ENCODE measurements around the gene TNFAIP8.

The TNFAIP8 gene

DNA sequence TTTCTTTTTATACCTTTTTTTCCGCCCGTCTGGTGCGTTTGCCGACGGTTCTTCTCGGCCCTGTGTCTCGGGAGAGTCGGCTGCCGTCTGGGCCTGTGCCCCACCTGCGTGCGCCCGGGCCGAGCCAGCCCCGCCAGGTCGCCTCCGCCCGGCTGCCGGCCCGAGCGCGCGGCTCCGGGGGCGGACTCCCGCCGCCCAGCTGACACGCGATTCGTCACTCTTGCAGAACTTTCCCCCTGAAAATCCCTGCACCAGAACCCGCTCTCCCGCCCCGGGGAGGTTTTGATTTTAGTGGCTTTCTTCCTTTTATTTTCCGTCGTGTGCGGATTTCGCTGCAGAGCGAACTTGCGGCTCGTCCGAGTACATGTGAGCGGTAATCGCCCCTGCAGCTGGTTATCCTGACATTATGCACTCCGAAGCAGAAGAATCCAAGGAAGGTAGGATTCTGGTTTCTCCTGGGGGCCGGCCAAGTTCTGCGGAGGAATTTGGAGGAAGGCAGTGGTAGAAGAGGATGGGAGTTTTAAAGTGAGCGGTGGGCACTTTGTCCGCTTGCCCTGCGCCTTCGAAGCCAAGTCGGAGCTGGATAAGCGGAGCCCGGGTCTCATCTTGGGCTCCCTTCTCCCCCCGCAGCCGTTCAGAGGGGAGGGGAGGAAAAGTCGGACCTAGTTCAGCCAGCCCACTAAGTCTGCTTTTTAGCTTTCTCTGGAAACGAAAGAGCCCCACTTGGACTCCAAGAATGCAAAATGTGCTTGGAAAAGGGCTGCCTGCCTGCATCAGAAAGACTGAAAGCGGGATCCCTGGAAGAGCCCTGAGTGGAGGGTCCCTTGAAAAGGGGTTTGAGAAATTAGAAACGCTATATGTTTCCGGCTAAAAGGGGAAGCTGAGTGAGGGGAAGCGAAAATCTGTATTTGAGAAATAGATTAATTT lies at the start of gene TNFAIP8:
TNFAIP8 (plus strand) TSS at position 335 of the 927 bp plus-strand sequence; CDS start at position 407, 72 bp downstream.
- DNase-seq, result peak; percentile 83

DNA sequence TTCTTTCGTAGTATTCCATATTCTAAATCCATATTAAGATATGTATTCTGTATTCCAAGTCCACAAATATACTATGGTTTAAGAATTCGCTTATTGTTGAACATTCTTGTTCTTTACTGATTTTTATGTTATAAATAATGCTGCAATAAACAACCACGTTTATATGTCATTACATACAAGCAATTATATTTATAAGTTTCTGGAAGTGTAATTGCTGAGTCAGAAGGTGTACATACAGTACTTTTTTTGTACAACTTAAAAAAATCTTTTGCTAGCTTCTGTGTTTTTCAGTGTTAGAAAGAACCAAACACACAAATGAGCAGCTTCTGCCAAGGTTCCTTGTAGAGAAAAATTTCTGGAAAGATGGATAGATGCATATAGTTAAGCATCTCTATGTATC lies 48.6 kb upstream of the TNFAIP8 start:
- no peak for DNase-seq

DNA sequence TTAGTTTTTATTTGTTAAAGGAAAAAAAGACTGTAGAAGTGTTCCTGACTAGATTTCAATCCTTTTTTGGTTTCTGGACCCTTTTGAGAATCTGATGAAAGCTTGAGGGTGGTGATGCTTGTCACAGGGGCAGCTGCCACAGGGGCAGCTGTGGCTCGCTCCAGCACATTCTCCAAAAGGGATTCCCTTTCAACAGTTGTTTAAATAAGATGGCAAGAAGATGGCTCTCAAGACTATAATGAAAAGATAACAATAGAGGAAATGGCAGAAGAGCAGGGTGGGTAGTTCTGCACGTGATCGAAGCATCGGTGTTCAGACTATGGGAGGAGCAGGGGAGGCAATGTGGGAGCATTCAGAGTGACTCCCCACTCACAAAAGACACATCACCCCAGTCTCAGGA lies 46.5 kb upstream of the TNFAIP8 start:
- no peak for DNase-seq

DNA sequence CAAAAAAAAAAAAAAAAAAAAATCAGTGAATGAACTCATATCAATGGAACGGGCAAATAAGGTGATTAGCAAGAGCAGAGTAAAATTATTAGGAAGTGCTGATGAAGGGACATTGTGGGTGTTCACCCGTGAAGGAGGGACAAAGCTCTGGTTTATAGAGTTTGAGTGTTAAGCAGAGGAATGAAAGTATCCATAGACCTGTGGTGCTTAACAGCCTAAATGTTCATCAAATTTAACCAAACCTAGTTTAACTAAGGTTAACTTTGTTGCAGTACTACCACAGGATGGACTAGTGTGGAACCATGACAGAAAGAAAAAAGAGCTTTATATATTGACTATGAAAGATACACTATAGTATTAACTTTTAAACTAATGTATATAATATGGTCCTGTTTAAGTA lies 44.1 kb upstream of the TNFAIP8 start:
- no peak for DNase-seq

DNA sequence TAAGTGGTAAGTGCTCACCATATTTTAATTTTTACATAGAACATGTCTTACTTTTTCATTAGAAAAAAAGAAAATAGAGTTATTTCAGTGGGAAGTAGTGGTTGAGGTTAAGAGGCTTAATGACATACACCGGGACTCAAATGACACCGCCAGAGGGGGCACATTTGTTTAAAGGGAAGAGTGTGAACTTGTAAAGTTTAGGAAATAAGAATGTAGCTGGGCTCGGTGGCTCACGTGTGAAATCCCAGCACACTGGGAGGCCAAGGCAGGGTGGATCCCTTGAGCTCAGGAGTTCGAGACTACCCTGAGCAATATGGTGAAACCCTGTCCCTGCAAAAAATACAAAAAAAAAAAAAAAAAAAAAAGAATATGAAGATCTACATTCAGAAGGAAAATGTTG lies 43.4 kb upstream of the TNFAIP8 start:
- no peak for DNase-seq

DNA sequence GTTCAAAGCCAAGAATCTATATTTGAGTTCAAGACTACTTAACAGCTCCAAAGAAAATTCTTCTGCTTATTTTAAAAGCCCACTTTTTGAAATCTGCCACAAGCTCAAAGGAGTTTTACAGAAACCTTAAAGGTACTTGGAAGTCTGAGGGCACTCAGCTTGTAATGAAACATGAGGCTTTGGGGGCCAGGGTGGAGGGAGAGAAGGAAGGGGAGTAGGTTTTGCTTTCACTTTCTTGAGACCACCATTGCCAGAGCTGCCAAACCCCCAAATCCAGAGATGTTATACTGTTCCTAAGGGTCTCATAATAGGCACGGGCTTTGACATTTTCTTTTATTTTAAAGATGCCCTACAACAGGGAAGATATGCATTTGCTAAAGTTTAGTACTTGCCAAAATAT lies 42.6 kb upstream of the TNFAIP8 start:
- no peak for DNase-seq

DNA sequence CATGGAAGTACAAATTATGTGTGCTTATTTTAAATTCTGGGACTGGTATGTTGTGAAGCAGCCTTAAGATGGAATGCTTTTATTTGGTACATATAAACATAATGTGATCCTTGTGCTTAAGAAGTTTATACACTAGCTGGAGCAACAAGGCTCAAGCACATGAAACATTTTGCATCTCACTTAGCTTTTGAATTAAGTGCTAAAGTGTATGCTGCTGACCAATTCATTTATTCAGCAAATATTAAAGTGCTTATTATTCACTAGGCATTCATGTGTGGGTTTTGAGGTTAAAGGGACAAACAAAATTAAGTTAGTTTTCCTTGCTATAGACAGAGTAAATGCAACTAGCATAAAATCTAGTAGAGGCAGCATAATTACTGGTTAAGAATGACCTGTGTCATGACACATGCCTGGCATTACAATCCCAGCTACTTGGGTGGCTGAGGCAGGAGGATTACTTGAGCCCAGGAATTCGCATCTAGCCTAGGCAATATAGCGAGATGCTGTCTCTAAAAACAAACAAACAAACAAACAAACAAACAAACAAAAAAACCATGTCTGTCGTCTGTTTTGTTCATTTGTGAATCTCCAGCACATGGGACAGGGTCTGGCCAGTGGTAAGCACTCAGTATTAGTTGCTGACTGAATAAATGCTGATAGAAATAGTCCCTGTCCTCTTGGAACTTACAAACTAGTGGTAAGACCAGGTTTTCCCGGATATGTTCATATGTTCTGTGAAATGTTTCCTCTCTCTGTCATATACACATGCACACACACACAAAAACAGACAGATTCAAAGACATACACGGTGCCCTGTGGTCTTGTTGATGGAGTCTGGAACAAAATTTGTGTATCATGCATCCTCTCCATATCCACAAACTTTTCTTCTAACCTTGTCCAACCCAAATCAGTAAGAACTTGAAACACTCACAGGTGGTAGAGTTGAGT lies 41.9 kb upstream of the TNFAIP8 start:
- no peak for DNase-seq

DNA sequence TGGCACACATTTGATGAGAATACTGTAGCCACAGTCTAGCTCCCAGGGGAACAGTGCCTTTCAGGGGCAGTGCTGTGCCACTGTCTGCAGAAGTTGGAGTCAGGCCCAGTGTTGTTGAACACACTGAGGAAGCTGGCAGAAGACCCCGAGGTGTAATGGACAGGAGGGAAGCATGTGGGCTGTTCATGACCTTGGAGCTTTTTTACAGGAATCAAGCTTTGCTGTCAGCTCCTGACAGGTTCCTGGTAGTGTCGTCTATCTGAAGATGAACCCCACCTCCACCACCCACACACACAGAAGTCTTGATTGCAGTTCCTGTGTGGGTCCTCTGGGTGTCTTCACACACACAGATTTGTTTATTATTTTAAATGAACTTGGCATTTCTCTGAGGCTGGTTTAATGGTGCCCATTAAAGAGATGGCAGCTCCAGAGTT lies 40.3 kb upstream of the TNFAIP8 start:
- DNase-seq, result no peak

DNA sequence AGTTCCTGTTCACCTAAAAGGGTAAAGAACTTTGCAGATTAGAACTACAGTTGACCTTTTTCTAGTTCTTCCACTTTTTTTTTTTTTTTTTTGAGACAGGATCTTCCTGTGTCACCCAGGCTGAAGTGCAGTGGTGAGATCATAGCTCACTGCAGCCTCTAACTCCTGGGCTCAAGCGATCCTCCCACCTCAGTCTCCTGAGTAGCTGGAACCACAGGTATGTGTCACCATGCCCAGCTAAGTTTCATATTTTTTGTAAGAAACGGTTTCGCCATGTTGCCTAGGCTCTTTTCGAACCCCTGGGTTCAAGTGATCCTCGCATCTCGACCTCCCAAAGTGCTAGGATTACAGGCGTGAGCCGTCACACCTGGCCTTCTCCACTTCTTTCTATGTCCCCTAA lies 39.7 kb upstream of the TNFAIP8 start:
- DNase-seq, result no peak

DNA sequence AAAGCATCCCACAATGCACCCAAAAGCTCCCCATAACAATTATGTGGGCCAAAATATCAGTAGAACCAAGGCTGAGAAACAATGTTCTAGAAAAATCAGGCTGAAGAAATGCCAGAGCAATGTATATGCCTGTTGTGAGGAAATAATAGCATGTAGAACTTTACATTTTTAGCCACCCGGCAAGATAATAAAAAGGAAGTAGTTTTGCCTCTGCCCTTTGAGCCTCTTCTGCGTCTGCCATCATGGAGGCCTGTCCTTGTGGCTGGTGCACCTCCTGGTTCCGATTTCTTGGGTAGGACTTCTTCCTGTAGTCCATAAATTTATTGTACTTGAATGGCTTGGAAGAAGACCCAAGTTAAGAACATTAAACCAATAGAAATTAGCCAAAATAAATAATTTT lies 38.9 kb upstream of the TNFAIP8 start:
- no peak for DNase-seq

DNA sequence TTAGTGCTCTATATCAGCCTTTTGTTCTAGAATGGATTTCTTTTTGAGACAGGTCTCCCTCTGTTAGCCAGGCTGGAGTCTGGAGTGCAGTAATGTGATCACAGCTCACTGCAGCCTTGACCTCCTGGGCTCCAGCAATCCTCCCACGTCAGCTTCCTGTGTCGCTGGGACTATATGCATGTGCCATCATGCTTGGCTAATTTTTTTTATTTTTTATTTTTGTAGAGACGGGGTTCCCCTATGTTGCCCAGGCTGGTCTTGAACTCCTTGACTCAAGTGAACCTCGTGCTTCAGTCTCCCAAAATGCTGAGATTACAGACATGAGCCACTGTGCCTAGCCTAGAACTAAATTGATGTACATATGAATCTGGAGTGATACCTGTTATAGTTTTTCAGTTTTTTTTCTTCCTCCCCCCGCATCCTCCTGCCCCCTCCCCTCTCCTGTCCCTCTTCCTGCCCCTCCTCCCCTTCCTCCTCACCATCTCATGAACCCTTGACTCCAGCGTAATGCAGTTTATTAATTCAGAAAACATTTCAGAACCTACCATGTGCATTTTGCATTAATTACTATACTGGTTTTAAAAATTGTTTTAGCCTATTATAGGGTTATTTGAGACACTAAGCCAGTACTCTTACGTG lies 37.4 kb upstream of the TNFAIP8 start:
- no peak for DNase-seq

DNA sequence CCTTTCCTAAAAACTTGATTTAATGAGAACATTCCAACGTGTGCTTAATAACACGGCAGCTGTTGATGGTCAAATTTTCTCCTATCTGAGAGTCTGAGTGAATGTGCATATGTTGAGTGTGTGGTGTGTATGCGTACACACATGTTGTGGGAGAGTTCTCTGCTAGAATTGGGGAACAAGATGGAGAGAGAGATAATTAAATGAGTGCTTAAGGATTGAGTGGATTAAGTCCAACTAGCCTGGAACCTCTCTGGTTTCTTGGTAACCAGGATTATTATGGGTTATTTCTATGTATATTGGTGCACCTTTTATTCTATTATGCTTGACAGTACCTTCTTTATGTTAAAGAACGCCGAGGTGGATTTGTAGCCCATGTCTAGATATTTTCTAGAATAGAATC lies 36.4 kb upstream of the TNFAIP8 start:
- no peak for DNase-seq

DNA sequence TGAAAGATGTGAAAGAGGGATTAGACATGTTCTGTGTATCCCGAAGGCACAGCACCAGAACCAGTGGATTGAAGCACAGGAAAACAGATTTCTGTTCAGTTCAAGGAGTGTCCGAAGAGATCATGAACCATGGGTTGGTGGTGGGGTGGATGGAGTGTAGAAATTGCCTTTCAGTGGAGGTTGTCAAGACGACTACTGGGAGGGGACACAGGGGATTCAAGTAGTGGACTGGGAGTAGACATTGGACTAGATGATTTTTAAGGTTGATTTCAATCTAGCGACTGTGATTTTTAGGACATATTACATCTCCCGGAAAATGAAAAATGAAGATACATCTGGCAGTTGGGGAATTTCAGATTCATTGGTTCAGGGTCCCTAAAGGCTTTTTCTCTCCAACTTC lies 35.9 kb upstream of the TNFAIP8 start:
- DNase-seq, result no peak

DNA sequence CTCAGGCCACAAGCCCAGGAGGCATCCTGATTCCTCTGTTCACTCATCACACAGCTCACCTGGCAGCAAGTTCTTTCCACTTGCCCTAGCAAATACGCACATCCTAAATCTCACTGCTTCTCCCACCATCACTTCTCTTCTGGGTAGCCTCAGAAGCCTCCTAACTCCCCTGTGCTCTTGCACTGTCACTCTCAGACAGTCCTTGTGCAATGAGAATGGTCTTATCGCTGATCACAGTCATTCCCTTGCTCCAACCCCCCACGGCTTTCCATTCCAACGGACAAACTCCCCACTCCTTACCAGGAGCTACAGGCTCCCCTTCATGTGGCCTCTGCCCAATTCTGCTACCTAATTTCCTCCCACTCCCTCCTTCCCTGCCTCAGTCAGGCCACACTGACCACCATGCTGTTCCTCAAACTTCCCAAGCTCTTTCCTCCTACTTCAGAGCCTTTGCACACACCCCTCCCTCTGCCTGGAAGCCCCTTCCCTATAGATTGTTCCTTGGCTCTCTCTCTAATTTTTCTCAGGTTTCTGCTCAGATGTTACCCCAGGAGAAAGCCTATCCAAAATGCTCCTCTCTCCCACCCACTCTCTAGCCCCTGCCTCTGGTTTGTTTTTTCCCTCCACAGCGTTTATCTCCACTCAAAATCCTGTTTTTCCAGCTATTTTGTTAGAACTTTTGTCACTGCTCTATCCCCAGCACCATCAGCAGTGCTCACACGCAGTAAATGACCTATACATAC lies 34.1 kb upstream of the TNFAIP8 start:
- no peak for DNase-seq

DNA sequence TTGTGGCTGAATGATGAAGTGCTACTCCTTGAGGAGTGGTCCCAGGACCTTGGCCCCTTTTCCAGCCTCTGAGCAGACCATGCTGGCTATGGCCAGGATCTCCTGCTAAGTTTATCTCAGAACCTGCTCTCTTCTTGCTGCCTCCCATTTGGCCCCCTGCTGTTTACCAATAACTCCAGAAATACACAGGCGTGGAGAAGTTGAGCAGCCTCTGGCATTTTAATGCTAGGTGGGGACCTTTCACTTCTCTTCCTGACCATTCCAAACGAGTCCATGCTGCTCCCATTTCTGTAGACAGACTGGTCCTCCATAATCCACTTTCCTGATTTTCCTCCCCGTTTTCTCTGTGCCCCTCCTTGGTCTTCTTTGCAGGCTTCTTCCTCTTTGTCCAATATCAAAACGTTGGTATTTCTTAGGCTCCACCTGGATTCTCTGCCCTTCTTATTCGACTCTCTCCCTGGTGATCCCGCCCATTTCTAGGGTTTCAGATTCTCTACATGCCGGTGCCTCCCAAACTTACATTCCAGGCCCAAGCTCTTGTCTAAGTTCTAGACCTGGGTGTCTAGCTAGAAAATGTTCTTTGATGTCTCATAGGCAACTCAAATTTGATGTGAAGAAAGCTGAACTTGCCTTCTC lies 33.4 kb upstream of the TNFAIP8 start:
- no peak for DNase-seq

DNA sequence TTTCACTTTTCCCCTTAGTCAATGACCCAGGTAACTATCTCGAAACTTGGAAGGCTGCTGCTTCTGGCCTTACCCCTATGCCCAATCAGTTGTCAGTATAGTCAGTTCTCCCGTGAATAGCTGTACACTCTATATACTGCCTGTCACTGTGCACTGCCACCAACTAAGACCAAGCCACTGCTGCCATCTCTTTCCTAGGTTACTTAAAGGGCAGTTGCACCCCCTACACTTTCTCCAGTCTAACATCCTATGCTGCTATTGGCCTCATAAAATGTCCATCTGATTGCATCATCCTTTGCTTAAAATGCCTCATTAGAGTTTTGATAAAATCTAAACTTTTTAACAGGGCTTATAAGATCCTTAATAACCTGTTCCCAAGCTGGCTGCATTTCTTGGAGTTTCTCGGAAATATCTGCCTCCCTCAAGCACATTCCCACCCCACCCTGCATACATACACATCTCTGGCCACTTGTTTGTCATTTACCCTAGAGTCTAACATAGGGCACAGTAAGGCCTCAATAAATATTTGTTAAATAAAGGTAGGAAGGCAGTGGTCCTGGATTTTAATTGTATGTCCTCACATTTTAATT lies 32.8 kb upstream of the TNFAIP8 start:
- no peak for DNase-seq

DNA sequence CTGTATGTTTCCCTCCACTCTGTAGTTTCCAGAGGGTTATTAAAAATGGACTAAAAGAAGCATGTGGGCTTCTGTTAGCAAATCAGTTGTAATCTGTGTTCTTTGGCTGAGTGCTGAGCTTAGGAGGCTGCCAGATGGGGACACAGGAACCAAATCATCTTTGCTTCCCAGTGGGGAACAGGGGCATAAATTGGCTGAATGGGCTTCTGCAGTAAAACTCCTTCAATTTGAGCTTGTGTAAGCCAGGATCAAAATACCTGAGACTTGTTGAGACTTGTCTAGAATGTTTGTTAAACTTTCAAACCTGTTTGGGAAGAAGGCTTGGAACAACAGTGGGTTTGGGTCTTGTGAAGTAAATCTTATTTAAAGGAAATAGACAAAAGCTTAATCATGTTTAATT lies 32.2 kb upstream of the TNFAIP8 start:
- no peak for DNase-seq

DNA sequence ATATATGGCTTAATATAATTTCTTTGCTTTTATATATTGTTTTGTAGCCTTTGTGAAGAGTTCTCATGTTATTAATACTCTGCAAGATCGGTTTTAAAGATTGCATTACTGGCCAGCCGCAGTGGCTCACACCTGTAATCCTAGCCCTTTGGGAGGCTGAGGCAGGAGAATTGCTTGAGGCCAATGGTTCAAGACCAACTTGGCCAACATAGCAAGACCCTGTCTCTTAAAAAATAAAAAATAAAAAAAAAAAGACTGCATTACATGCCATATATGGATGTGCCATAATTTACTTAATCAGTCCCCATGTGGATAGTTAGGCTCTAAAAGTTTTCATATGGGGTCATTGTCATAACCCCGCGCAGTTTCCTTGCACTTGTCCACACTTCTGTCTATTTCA lies 31.0 kb upstream of the TNFAIP8 start:
- no peak for DNase-seq

DNA sequence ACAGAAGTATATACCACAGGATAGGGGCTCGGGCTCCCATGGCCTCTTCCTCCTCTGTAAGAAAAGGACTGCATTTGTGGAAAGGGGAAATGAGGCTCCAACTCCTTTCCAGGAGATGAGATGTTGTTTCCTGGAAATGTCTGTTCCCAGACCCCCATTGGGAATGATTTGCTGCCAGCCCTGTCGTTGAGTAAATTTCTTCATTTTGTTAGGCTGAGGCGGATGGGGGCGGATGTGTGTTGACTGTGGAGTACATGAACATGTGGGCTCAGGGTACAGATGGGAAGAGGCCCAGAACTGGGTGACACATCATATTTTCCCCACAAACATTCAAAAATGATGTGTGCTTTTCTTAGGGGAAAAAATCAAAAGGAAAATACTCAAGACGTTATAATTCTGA lies 28.8 kb upstream of the TNFAIP8 start:
- DNase-seq, result no peak

DNA sequence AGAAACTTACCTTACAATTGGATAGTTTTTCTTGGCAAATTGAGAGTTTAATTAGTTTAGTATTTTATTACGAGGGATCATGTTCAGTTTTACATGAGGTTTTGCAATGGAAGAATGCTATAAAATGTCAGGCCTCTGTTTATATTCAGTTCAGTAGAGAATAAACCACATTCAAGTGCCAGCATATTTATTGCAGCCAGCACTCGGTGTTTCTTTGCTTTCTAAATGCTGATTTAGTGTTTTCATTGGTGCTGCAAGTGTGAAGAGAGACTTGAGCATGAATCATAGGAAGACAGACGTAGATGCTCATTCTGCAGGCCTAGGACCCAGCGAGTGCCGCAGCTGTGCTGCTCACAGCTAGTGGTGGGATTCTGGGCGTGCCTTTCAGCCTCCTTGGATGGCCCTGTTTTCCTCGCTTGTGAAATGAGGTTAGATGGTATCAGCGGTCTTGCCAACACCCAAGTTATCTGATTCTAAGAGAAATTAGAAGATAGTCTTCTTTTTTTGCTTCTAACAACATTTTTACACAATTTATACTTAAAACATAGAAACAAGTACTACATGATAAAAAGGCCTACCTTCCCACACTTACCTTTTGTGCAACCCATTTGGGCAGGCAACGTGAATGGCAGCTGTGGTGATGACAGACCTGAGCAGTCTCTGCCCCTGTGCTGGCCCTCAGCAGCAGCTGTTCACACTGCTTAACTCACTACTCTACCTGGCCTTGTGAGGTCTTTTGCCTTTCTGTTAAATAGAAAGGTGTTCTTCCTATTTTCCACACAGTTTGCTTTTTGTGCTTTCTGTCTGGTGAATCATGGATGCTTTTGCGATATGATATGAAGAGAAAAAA lies 26.8 kb upstream of the TNFAIP8 start:
- no peak for DNase-seq

DNA sequence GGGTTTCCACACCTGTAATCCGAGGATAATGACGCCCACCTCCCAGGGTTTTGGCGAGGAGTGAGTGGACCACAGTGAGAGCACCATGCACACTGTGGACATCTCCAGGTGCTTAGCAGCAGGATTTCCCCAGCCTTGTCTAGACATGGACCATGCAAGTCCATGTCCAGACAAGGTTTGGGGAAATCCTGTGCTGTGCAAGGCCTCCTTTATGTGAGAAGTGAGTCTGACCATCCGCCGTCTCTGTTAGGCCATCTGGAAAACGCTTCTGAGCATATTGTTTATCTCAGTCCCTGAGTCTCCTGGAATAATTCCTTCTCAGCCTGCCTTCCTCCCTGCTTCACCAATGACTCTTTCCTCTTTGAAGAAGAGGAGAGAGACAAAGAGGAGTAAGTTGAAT lies 26.2 kb upstream of the TNFAIP8 start:
- no peak for DNase-seq

Measured in femur (tissue), 1 donor.